CD4-positive, CD25-positive, alpha-beta regulatory T cell (primary cell): ENCODE results near the gene KIR3DL3. TPM values are rescaled to one million over a fixed set of nuclear protein-coding genes. Genes with fewer than 3 reads are reported as not detected.
"Not testable (repeated sequence)": the region's sequence is repeated elsewhere in the genome, so short reads cannot be mapped to it uniquely, and the experiment has no call there.

Experiments
- ATAC-seq, 2 donors: fragments of 150-1000 bp; cut with Tn5 transposase; one replicate each; pipeline ENCODE4 v1.10.0; 2021; ENCODE audit warnings: low read depth in 2 of 2, moderate number of reproducible peaks in 2 of 2, moderate library complexity in 1 of 2
- DNase-seq, 3 donors: peaks; one replicate each; pipeline versions ENCODE4 v3.0.0 to v3.0.0-alpha.2; 2012 to 2022; ENCODE audit warnings: mixed read lengths in 1 of 3
- H3K27ac ChIP-seq: one replicate; pipeline ENCODE4 v1.7.0; 2013; ENCODE audit warnings: mild to moderate bottlenecking, low read length; ENCODE audit not compliant: insufficient read depth, poor library complexity, severe bottlenecking
- H3K27me3 ChIP-seq: one replicate; pipeline ENCODE4 v1.7.0; 2013; ENCODE audit warnings: low read length; ENCODE audit not compliant: control insufficient read depth, insufficient read depth
- H3K36me3 ChIP-seq: one replicate; pipeline ENCODE4 v1.7.0; 2013; ENCODE audit warnings: mild to moderate bottlenecking, low read length, moderate library complexity; ENCODE audit not compliant: control insufficient read depth, insufficient read depth
- H3K4me1 ChIP-seq: 2 replicates; pipeline ENCODE4 v1.7.0; 2013; ENCODE audit warnings: mild to moderate bottlenecking, low read length; ENCODE audit not compliant: insufficient read depth, control insufficient read depth, poor library complexity, severe bottlenecking
- H3K4me3 ChIP-seq: one replicate; pipeline ENCODE4 v1.7.0; 2013; ENCODE audit warnings: low read depth, mild to moderate bottlenecking, low read length, moderate library complexity
- H3K9me3 ChIP-seq, 2 experiments: 1 replicate in 1 of 2; 2 replicates in 1 of 2; pipeline ENCODE4 v1.7.0; 2013; ENCODE audit warnings: low read length in 2 of 2, mild to moderate bottlenecking in 1 of 2, moderate library complexity in 1 of 2; ENCODE audit not compliant: control insufficient read depth in 2 of 2
- H3K27ac Mint-ChIP-seq, 3 donors: one replicate each; pipeline ENCODE4 v1.8.0; 2020 to 2022; ENCODE audit warnings: mild to moderate bottlenecking in 3 of 3, mixed read lengths in 3 of 3, moderate library complexity in 2 of 3
- H3K27me3 Mint-ChIP-seq: one replicate; pipeline ENCODE4 v1.8.0; 2022; ENCODE audit warnings: mild to moderate bottlenecking, mixed read lengths
- H3K36me3 Mint-ChIP-seq: one replicate; pipeline ENCODE4 v1.8.0; 2020; ENCODE audit warnings: mixed read lengths
- H3K4me1 Mint-ChIP-seq, 4 donors: one replicate each; pipeline ENCODE4 v1.8.0; 2020 to 2022; ENCODE audit warnings: mixed read lengths in 4 of 4, mild to moderate bottlenecking in 1 of 4
- H3K4me3 Mint-ChIP-seq, 4 donors: one replicate each; pipeline ENCODE4 v1.8.0; 2020 to 2022; ENCODE audit warnings: mild to moderate bottlenecking in 4 of 4, mixed read lengths in 4 of 4, moderate library complexity in 3 of 4
- H3K9me3 Mint-ChIP-seq, 7 donors: one replicate each; pipeline ENCODE4 v1.8.0; 2020 to 2022; ENCODE audit warnings: mixed read lengths in 7 of 7, mild to moderate bottlenecking in 3 of 7, moderate library complexity in 2 of 7
- polyA plus RNA-seq, 4 donors: library from polyadenylated mRNA; unstranded; fragments of 300-500 nt; fragmentation: Illumina TruSeq; gene quantifications; one replicate each; pipeline ENCODE4 v1.2.3, GENCODE V29; 2021
- total RNA-seq: library from RNA; stranded (reverse); gene quantifications from one replicate; pipeline ENCODE4 v1.2.3, GENCODE V29; 2022

KIR3DL3 gene
- total and polyA plus RNA-seq, 5 donors from 2014 or later: not detected

GRCh38 chr19:54709956-54710355 is 14.3 kb upstream of the KIR3DL3 start:
- not testable (repeated sequence) for ATAC-seq, H3K27ac Mint-ChIP-seq, H3K27ac ChIP-seq, H3K36me3 ChIP-seq, H3K27me3 ChIP-seq, H3K4me3 Mint-ChIP-seq, H3K9me3 ChIP-seq, H3K4me3 ChIP-seq, H3K9me3 Mint-ChIP-seq, H3K36me3 Mint-ChIP-seq, DNase-seq, H3K4me1 ChIP-seq
- Mint-ChIP-seq H3K4me1 (peaks cover 0 to 13% (median 2%) of the 10 kb centered on the region in 4 donors), H3K27me3 (peaks cover 11% of the 10 kb centered on the region)

- DNase-seq (no peak), ATAC-seq (no peak)
- H3K4me3 ChIP-seq: no peak overlapping the region
- no peaks in the 10 kb centered on the region for H3K4me1 Mint-ChIP-seq
- peaks cover 0 to 25% (median 6%) of the 10 kb centered on the region in 7 donors for H3K9me3 Mint-ChIP-seq
- no peak overlapping the region for H3K4me3 Mint-ChIP-seq
- no peaks in the 10 kb centered on the region for H3K27me3 Mint-ChIP-seq
- H3K27me3 ChIP-seq: peaks cover 3% of the 10 kb centered on the region
- H3K4me1 ChIP-seq: no peaks in the 10 kb centered on the region
- peaks cover 3% of the 10 kb centered on the region for H3K36me3 Mint-ChIP-seq
- H3K36me3 ChIP-seq: no peaks in the 10 kb centered on the region
- H3K27ac ChIP-seq: no peak overlapping the region
- peaks cover 9 to 10% of the 10 kb centered on the region in 2 experiments for H3K9me3 ChIP-seq
- H3K27ac Mint-ChIP-seq: no peak overlapping the region
Measured at GRCh38 chr19:54724644-54725043, 402 bp downstream of the KIR3DL3 start.

- no peak for ATAC-seq
Measured at GRCh38 chr19:54725321-54725720, 1.1 kb downstream of the KIR3DL3 start.

GRCh38 chr19:54727562-54727961 is 3.3 kb downstream of the KIR3DL3 start:
- H3K4me1 ChIP-seq: no peaks in the 10 kb centered on the region
- no peaks in the 10 kb centered on the region for H3K27me3 ChIP-seq
- ATAC-seq: no peak
- H3K36me3 Mint-ChIP-seq: peaks cover 3% of the 10 kb centered on the region
- no peak overlapping the region for H3K27ac Mint-ChIP-seq
- DNase-seq: no peak
- no peaks in the 10 kb centered on the region for H3K9me3 ChIP-seq
- no peak overlapping the region for H3K4me3 Mint-ChIP-seq
- no peaks in the 10 kb centered on the region for H3K27me3 Mint-ChIP-seq
- no peak overlapping the region for H3K27ac ChIP-seq
- H3K9me3 Mint-ChIP-seq: peaks cover 0 to 10% (median 1%) of the 10 kb centered on the region in 7 donors
- no peaks in the 10 kb centered on the region for H3K36me3 ChIP-seq
- H3K4me1 Mint-ChIP-seq: no peaks in the 10 kb centered on the region
- H3K4me3 ChIP-seq: no peak overlapping the region

More at GRCh38 chr19:54725321-54725720, 1.1 kb downstream of the KIR3DL3 start:
- Histone ChIP-seq H3K27ac (no peak overlapping the region), H3K4me3 (no peak overlapping the region), H3K36me3 (no peaks in the 10 kb centered on the region), H3K9me3 (peaks cover 8 to 10% of the 10 kb centered on the region in 2 experiments), H3K4me1 (no peaks in the 10 kb centered on the region), H3K27me3 (peaks cover 3% of the 10 kb centered on the region)
- Mint-ChIP-seq H3K27ac (no peak overlapping the region), H3K4me1 (no peaks in the 10 kb centered on the region), H3K36me3 (peaks cover 3% of the 10 kb centered on the region), H3K27me3 (no peaks in the 10 kb centered on the region), H3K9me3 (peaks cover 0 to 18% (median 6%) of the 10 kb centered on the region in 7 donors), H3K4me3 (no peak overlapping the region)
- no peak for DNase-seq

- Mint-ChIP-seq H3K27ac (no peak overlapping the region), H3K27me3 (no peaks in the 10 kb centered on the region), H3K4me3 (no peak overlapping the region), H3K36me3 (peaks cover 3% of the 10 kb centered on the region), H3K9me3 (peaks cover 0 to 10% (median 1%) of the 10 kb centered on the region in 7 donors), H3K4me1 (no peaks in the 10 kb centered on the region)
- Histone ChIP-seq H3K27ac (no peak overlapping the region), H3K9me3 (no peaks in the 10 kb centered on the region), H3K36me3 (no peaks in the 10 kb centered on the region), H3K4me1 (no peaks in the 10 kb centered on the region), H3K4me3 (no peak overlapping the region), H3K27me3 (no peaks in the 10 kb centered on the region)
- no peak for ATAC-seq
- no peak for DNase-seq
Measured at GRCh38 chr19:54728167-54728566, 3.9 kb downstream of the KIR3DL3 start.

GRCh38 chr19:54729416-54730188 is 5.4 kb downstream of the KIR3DL3 start:
- Histone ChIP-seq H3K27me3 (no peaks in the 10 kb centered on the region), H3K9me3 (no peaks in the 10 kb centered on the region), H3K4me3 (no peak overlapping the region), H3K36me3 (no peaks in the 10 kb centered on the region), H3K4me1 (no peaks in the 10 kb centered on the region), H3K27ac (no peak overlapping the region)
- Mint-ChIP-seq H3K4me3 (no peak overlapping the region), H3K9me3 (peaks cover 0 to 7% (median 0%) of the 10 kb centered on the region in 7 donors), H3K27ac (no peak overlapping the region), H3K27me3 (no peaks in the 10 kb centered on the region), H3K36me3 (peaks cover 3% of the 10 kb centered on the region), H3K4me1 (no peaks in the 10 kb centered on the region)
- DNase-seq (no peak), ATAC-seq (no peak)

- Mint-ChIP-seq H3K27me3 (no peaks in the 10 kb centered on the region), H3K4me3 (no peak overlapping the region), H3K36me3 (no peaks in the 10 kb centered on the region), H3K27ac (no peak overlapping the region), H3K4me1 (no peaks in the 10 kb centered on the region), H3K9me3 (peaks cover 0 to 7% (median 1%) of the 10 kb centered on the region in 7 donors)
- DNase-seq: no peak
- no peak for ATAC-seq
- Histone ChIP-seq H3K4me1 (no peaks in the 10 kb centered on the region), H3K9me3 (no peaks in the 10 kb centered on the region), H3K4me3 (no peak overlapping the region), H3K36me3 (no peaks in the 10 kb centered on the region), H3K27ac (no peak overlapping the region), H3K27me3 (no peaks in the 10 kb centered on the region)
Measured at GRCh38 chr19:54731191-54731590, 6.9 kb downstream of the KIR3DL3 start.

GRCh38 chr19:54738306-54738705 is 14.1 kb downstream of the KIR3DL3 start, which contains the start of gene KIR2DL3:
TSS of gene KIR2DL3 (plus strand) at chr19:54738513. CDS start at chr19:54738546, 33 bp downstream.
- H3K27ac ChIP-seq, H3K9me3 ChIP-seq, H3K4me3 Mint-ChIP-seq, H3K4me1 Mint-ChIP-seq, H3K4me1 ChIP-seq, H3K27me3 ChIP-seq, H3K36me3 Mint-ChIP-seq, ATAC-seq, H3K36me3 ChIP-seq, H3K4me3 ChIP-seq, DNase-seq, H3K9me3 Mint-ChIP-seq, H3K27me3 Mint-ChIP-seq: not testable (repeated sequence)
- H3K27ac Mint-ChIP-seq: peak within 1 kb of the TSS in 1 of 3 donors; percentile 11
